ENCODE results near the gene ATF2.
A peak's percentile ranks its signal among the peaks of the same experiment; 100 is the strongest.

The ATF2 gene

GRCh38 chr2:175167792-175168563 is at the start of gene ATF2:
Gene ATF2, minus strand, starts transcription at chr2:175168203. Its CDS starts 31,760 bp downstream, at chr2:175136443.
- DNase-seq: peak; percentile 100

DNA sequence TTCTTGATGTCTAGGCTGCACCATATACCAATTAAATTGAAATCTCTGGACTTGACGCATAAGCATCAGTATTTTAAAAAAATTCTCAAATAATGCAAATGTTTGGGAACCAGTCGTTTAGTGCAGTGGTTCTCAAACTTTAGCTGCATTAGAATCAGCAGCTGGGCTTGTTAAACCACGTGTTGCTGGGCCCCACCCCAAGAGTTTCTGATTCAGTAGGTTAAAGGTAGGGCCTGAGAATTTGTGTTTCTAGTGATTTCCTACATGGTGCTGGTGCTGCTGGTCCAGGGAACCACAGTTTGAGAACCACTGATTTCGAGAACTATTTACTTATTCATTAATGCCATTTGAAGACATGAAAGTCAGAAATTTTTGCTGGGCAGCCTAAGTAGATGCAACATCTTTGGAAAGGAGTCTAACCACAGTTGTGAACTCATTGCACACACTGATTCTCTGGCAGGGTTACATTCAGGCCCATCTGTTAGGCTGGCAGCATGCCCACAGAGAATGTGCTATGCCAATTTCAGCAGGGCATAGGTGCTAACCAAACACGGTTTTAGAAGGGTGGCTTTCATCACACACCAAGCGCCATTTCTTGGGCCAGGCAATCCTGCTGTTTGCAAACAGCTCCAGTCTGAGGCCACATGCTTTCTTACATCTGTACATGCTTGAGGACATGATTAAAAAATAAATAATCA is 39.9 kb upstream of the ATF2 start:
- DNase-seq: no peak

DNA sequence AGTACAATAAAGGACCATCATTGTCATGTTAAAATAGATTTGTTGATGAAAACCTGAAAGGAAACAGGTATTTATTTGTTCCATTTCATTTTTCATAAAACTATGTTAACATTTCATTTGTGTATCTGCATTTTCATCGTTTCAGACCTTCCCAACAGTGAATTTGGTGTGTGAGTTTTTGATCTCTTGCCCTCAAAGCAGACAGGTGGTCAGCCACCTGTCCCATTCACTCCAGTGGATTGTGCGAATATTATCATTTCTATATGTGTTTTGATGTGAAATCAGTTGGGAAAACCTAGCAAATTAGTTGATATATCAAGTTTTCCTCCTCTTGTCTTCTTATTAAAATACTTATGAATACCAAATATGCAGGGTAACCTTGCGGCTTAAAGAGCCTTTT is 38.9 kb upstream of the ATF2 start:
- no peak for DNase-seq

GRCh38 chr2:175205523-175205922 is 37.5 kb upstream of the ATF2 start:
- peak; percentile 48 for DNase-seq

DNA sequence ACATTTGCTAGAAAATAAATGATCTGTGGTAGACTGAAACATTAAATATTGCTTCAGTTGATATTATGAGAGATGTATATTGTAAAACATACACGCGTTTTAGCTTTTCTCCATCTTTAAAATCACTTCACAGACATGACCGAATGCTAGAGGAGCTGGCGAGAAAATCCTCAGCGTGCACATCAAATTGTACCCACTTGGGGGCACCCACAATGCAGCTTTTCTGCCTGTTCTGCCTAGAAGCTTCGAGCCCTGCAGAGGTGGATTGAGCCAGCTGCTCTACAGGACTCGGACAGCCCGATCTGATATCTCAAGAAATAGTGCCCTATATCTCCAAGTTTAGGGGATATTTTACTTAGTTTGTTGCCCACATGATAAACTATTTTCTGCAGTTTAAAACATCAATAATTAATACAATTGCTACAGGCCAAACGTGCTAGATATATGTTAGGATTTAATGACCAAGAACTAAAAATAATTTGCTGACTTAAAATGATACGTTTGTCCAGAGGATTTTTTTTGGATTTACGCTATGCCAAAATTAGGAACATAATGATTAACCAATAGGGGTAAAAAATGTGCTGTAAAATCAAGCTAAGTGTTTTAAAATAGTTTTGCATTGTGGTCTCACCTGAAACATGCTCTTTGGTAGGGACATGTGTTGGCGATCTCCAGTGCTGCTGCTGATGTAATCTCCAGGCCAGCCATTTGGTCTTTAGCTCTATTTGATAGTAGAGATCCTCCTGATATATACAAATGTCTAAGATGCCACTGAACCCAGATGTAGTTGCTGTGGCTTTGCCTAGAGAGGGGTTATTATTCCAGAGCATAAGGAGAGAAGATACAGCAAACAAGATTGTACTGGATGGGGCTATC is 35.9 kb upstream of the ATF2 start:
- DNase-seq: peak; percentile 66

DNA sequence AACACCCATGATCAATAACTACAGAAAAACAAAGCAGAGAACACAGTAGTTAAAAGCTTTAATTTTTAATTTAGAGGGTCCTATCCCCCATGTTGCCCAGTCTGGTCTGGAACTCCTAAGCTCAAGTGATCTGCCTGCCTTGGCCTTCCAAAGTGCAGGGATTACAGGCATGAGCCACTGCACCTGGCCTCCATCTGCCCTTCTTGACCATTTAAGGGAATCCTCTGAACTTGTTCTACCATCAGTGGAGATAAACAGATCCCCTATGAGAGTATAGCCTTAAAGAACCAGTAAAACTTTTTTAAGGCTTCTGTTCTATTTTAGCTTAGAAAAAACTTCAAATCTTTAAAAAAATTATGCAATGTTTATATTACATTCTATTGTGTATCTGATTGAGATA is 27.0 kb upstream of the ATF2 start:
- no peak for DNase-seq

GRCh38 chr2:175188761-175189160 is 20.8 kb upstream of the ATF2 start:
- no peak for DNase-seq

- DNase-seq: peak; percentile 48
These were observed 19.4 kb upstream of the ATF2 start for GRCh38 chr2:175187378-175187777.

DNA sequence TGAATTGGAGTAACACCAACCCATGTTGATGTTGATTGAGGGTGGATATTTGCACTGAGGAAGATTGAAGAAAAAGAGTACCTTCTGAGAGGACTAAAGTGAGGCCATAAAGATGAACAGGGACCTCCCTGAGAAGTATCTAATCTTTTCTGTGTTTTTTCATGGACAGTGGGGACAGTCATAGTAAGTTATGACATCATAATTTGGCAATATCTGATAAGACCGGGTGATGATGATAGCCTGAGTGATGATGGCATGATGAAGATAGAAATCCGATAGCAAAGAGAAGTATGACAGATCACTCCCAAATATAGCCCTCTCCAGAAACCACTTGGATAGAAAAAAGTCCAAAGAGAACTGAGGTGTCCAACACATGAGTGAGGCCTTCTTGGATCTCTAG is 15.7 kb upstream of the ATF2 start:
- no peak for DNase-seq

- DNase-seq: no peak
These were observed 13.9 kb upstream of the ATF2 start for GRCh38 chr2:175181877-175182308.

DNA sequence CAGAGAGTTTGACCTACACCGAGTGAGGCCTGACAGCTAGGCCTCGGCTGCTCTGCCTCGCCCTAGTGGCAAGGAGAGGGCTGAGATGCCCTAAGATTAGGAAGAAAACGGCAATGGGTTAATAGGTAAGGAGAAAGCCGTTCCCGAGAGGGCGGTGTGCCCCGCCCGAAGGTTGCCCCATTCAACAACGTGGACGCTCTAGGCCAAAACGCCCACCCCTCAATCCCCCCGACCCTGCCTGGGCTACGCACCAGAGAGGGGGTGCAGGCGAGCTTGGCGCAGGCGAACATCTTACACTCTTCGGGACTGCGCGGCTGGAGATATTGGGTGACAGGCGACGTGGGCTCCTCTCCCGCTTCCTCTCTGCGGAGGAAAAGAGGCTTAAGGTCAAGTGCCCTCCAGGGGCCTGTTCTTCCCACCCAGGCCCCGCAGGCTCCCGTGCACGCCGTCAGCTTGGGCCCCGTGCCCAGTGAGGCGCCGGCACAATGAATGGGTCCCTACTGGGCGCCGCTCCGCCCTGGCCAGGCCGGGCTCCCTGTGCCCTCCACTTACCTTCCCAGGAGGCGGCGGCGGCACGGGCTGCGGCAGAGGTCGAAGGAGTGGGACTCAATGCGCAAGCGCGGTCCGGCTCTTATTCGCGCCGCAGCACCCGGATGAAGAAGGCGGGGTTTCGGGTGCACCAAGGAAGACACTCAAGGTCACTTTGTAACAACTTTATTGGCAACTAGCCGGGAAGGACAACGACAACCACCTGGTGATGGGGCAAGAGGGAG is 13.3 kb upstream of the ATF2 start, which contains the start of gene ATP5MC3:
Gene ATP5MC3, minus strand, starts transcription at position 607 of the 773 bp plus-strand sequence. Its CDS starts 317 bp downstream, at position 290.
- DNase-seq: peak; percentile 94

GRCh38 chr2:175180701-175181103 is 12.7 kb upstream of the ATF2 start:
- DNase-seq: no peak

DNA sequence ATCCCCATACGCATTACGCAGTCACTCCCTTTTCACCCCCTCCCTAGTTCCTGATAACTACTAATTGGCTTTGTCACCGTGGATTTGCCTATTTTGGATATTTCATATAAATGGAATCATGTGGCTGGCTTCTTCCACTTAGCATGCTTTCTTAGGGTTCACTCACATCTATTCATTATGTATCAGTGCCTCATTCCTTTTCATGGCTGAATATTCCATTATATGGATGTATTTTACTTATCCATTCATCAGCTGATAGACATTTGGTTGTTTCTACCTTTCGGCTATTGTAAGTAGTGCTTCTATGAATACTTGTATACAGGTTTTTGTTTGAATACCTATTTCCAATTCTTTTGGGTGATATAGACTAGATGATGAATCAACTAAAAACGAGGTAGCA is 8.6 kb upstream of the ATF2 start:
- DNase-seq: no peak

DNA sequence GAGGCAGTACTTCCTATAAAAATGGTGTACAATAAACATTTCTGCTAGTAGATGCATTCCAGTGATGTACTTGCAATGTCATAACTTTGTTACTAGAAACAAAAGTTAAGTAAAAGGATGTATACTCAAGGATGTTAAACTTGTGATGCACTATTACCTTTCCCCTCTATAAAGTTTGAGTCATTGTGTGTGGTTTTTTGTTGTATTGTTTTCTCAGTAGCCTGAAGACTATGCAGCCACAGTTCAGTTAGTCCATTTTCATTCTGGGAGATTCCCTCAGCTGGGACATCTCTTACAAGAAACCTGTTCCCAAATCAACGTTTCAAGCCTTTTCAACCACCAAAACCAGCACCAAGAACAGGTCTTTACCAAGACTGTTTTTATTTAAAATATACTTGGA is 7.9 kb upstream of the ATF2 start:
- peak; percentile 45 for DNase-seq

DNA sequence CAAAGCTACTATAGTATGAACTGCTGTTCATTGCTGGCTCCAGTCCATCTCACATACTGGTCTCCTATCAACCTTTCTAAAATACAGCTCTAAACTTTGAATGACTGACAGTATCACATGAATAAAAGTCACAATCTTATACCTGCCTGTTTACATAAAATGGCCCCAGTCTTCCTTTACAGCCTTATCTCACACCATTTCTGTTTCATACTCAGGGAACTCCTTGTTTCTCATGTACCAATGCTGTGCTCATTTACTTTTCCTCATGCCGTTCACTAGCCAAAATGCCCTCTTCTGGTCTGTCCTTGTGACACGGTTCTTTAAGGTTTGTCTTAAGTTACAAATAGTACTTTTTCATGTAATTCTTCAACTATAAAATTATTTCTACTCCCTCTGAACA is 7.3 kb upstream of the ATF2 start:
- DNase-seq: no peak

- no peak for DNase-seq
These were observed 2.8 kb upstream of the ATF2 start for GRCh38 chr2:175170659-175171304.

- DNase-seq: no peak
These were observed 1.2 kb upstream of the ATF2 start for GRCh38 chr2:175169191-175169590.

- DNase-seq: no peak
These were observed 552 bp upstream of the ATF2 start for GRCh38 chr2:175168564-175168945.

DNA sequence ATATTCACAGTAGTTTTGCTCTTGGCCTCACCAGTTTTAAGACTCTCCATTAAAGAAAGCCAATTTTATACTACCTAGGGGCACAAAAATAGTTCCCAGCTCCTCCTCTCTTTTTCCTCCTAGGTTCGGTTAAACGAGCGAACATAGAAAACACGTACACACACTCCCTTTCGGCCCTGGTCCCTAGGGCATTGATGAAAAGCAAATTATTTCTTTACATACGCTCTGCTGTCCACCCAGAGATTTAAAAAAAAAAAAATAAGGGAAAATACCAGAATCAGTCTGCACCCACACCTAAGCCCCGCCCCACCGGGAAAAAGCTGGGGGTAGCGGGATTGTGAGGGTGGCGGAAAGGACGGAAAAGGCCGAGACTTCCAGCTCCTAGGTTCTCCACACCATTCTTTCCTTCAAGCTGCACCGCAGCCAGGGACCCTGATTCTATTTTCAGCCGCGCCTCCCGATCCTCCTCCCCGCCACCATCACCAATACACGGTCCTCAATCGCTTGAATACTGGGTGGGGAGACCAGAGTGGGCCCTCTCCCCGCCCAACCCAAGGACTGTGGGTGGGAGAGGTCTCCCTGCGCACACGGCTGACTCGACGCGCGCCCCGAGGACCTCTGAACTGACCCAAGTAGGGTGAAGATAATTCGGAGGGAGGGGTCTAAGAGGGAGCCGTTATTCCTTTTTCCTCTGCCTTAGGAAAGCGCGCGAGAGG is 769 bp downstream of the ATF2 start:
- DNase-seq: peak; percentile 39

DNA sequence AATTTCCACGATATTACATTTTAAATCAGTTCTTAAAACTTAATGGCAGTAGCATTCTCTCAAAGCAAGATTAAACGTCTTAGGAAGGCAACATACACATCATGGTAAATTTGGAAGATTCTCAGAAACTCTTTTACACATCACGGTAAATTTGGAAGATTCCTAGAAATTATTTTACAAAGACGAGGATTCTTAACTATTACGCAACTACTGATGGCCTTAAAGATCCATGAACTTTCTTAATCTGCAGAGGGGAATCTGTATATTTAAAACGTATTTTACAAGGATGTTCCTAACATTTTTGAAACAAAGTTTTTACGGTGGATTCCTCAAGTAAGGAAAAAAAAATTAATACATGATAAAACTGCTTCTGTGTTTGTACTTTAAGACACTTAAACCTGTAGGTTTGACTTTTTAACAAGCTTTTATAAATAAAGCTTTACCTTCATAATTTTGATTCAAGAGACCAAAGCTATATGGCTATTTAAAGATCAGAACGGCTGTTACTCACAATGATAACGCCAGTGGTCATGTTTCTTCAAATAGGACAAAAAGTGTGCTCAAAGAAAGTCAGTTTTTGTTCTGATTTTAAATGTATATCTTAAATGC is 1.7 kb downstream of the ATF2 start:
- DNase-seq: no peak

DNA sequence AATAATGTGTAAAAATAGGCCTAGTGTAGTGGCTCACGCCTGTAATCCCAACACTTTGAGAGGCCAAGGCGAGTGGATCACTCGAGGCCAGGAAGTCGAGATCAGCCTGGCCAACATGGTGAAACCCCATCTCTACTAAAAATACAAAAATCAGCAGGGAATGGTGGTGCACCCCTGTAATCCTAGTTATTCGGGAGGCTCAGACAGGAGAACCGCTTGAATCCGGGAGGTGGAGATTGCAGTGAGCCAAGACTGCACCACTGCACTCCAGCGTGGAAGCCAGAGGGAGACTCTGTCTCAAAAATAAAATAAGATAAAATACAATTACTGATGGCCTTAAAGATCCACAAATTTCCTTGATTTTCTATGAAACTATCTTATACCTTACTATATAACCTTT is 3.8 kb downstream of the ATF2 start:
- DNase-seq: no peak

All from HCEC 1CT (cell line).